ENCODE measurements around the gene SCARB1.
"Not testable (repeated sequence)": the region's sequence is repeated elsewhere in the genome, so short reads cannot be mapped to it uniquely, and the experiment has no call there.

Gene SCARB1

GRCh38 chr12:124884587-124885438, 21.1 kb upstream of the SCARB1 start:
- DNase-seq (ENCODE audit: low read depth, low spot score), result no peak

GRCh38 chr12:124883263-124884130, 19.8 kb upstream of the SCARB1 start:
- DNase-seq (ENCODE audit: low read depth, low spot score), result no peak

GRCh38 chr12:124881123-124881522, 17.5 kb upstream of the SCARB1 start:
- DNase-seq (ENCODE audit: low read depth, low spot score), result no peak

- DNase-seq (ENCODE audit: low read depth, low spot score), result not testable (repeated sequence)
Observed at GRCh38 chr12:124880335-124880734, 16.7 kb upstream of the SCARB1 start.

GRCh38 chr12:124878795-124879516, 15.3 kb upstream of the SCARB1 start:
- DNase-seq (ENCODE audit: low read depth, low spot score), result no peak

GRCh38 chr12:124877423-124877822, 13.8 kb upstream of the SCARB1 start:
- DNase-seq (ENCODE audit: low read depth, low spot score), result no peak

GRCh38 chr12:124876171-124876570, 12.5 kb upstream of the SCARB1 start:
- DNase-seq (ENCODE audit: low read depth, low spot score), result no peak

GRCh38 chr12:124875803-124876132, 12.1 kb upstream of the SCARB1 start:
- no peak for DNase-seq (ENCODE audit: low read depth, low spot score)

GRCh38 chr12:124874988-124875802, 11.5 kb upstream of the SCARB1 start:
- no peak for DNase-seq (ENCODE audit: low read depth, low spot score)

- DNase-seq (ENCODE audit: low read depth, low spot score), result no peak
Observed at GRCh38 chr12:124874188-124874587, 10.5 kb upstream of the SCARB1 start.

GRCh38 chr12:124872068-124872719, 8.5 kb upstream of the SCARB1 start:
- no peak for DNase-seq (ENCODE audit: low read depth, low spot score)

GRCh38 chr12:124871297-124871696, 7.6 kb upstream of the SCARB1 start:
- DNase-seq (ENCODE audit: low read depth, low spot score), result no peak

- DNase-seq (ENCODE audit: low read depth, low spot score), result no peak
Observed at GRCh38 chr12:124870515-124870914, 6.9 kb upstream of the SCARB1 start.

GRCh38 chr12:124869059-124869665, 5.5 kb upstream of the SCARB1 start:
- DNase-seq (ENCODE audit: low read depth, low spot score), result no peak

- DNase-seq (ENCODE audit: low read depth, low spot score), result no peak
Observed at GRCh38 chr12:124868252-124869058, 4.8 kb upstream of the SCARB1 start.

- no peak for DNase-seq (ENCODE audit: low read depth, low spot score)
Observed at GRCh38 chr12:124867401-124867930, 3.8 kb upstream of the SCARB1 start.

GRCh38 chr12:124866883-124867400, 3.3 kb upstream of the SCARB1 start:
- no peak for DNase-seq (ENCODE audit: low read depth, low spot score)

- no peak for DNase-seq (ENCODE audit: low read depth, low spot score)
Observed at GRCh38 chr12:124866195-124866882, 2.7 kb upstream of the SCARB1 start.

All from brain pericyte (primary cell).